ENCODE measurements around the gene ADAMTSL4. TPM values are rescaled to one million over a fixed set of nuclear protein-coding genes. Genes with fewer than 3 reads are reported as not detected.

The ADAMTSL4 gene
- total RNA-seq (2014; rRNA removed; shearing (Covaris generic)) = 0.42 TPM in 1 of 2 replicates, not detected in the other

GRCh38 chr1:150548632-150549495 is at the start of gene ADAMTSL4:
Gene ADAMTSL4, plus strand, starts transcription at chr1:150549408. Its CDS starts 2,881 bp downstream, at chr1:150552289.
- H3K27me3 ChIP-seq (replicated peaks) = no peaks in the 10 kb centered on the region
- no peak within 1 kb of the TSS for H3K27ac ChIP-seq
- H3K9me3 ChIP-seq (replicated peaks) = no peaks in the 10 kb centered on the region
- H3K4me1 ChIP-seq (replicated peaks) = peaks cover 16% of the 10 kb centered on the region
- H3K36me3 ChIP-seq = no peaks in the 10 kb centered on the region
- H3K4me3 ChIP-seq = peak within 1 kb of the TSS; percentile 43
- DNase-seq (ENCODE audit: low read depth in 1 of 2, low spot score in 2 of 2) = peak; percentile 65 to 80

- peaks cover 50% of the 10 kb centered on the region for H3K36me3 ChIP-seq
- H3K27me3 ChIP-seq (replicated peaks) = no peaks in the 10 kb centered on the region
- no peaks in the 10 kb centered on the region for H3K9me3 ChIP-seq (replicated peaks)
These were observed 43.8 kb upstream of the ADAMTSL4 start for GRCh38 chr1:150505431-150505830.

GRCh38 chr1:150507912-150508864 is 41.0 kb upstream of the ADAMTSL4 start, which contains the start of gene ECM1:
Gene ECM1, plus strand, starts transcription at chr1:150508109. Its CDS starts 101 bp downstream, at chr1:150508210.
- Histone ChIP-seq H3K4me3 (peak within 1 kb of the TSS; percentile 32), H3K4me1 (replicated peaks) (peaks cover 20% of the 10 kb centered on the region), H3K27me3 (replicated peaks) (no peaks in the 10 kb centered on the region), H3K36me3 (peaks cover 70% of the 10 kb centered on the region), H3K27ac (peak within 1 kb of the TSS; percentile 66), H3K9me3 (replicated peaks) (no peaks in the 10 kb centered on the region)
- DNase-seq (ENCODE audit: low read depth in 1 of 2, low spot score in 2 of 2) = peak; percentile 76 to 83

More at GRCh38 chr1:150505431-150505830, 43.8 kb upstream of the ADAMTSL4 start:
- Histone ChIP-seq H3K27ac (no peak overlapping the region), H3K4me3 (no peak overlapping the region), H3K4me1 (replicated peaks) (peaks cover 20% of the 10 kb centered on the region)
- DNase-seq (ENCODE audit: low read depth in 1 of 2, low spot score in 2 of 2) = no peak

- peaks cover 20% of the 10 kb centered on the region for H3K4me1 ChIP-seq (replicated peaks)
- H3K27ac ChIP-seq = peak overlapping the region; percentile 66; the same call in 1 of the 2 replicates
- H3K36me3 ChIP-seq = peaks cover 70% of the 10 kb centered on the region
- no peak for DNase-seq (ENCODE audit: low read depth in 1 of 2, low spot score in 2 of 2)
- H3K9me3 ChIP-seq (replicated peaks) = no peaks in the 10 kb centered on the region
- H3K4me3 ChIP-seq = peak overlapping the region; percentile 32
- no peaks in the 10 kb centered on the region for H3K27me3 ChIP-seq (replicated peaks)
These were observed 40.2 kb upstream of the ADAMTSL4 start for GRCh38 chr1:150508982-150509381.

- Histone ChIP-seq H3K27me3 (replicated peaks) (no peaks in the 10 kb centered on the region), H3K36me3 (peaks cover 56% of the 10 kb centered on the region), H3K4me1 (replicated peaks) (peaks cover 33% of the 10 kb centered on the region), H3K9me3 (replicated peaks) (no peaks in the 10 kb centered on the region), H3K4me3 (no peak overlapping the region), H3K27ac (no peak overlapping the region)
- no peak for DNase-seq (ENCODE audit: low read depth in 1 of 2, low spot score in 2 of 2)
These were observed 37.7 kb upstream of the ADAMTSL4 start for GRCh38 chr1:150511551-150511950.

- peaks cover 50% of the 10 kb centered on the region for H3K36me3 ChIP-seq
- H3K9me3 ChIP-seq (replicated peaks) = no peaks in the 10 kb centered on the region
- DNase-seq (ENCODE audit: low read depth in 1 of 2, low spot score in 2 of 2) = no peak
- no peak overlapping the region for H3K4me3 ChIP-seq
- H3K27me3 ChIP-seq (replicated peaks) = no peaks in the 10 kb centered on the region
- peaks cover 35% of the 10 kb centered on the region for H3K4me1 ChIP-seq (replicated peaks)
- no peak overlapping the region for H3K27ac ChIP-seq
These were observed 37.1 kb upstream of the ADAMTSL4 start for GRCh38 chr1:150511985-150512660.

- no peak for DNase-seq (ENCODE audit: low read depth in 1 of 2, low spot score in 2 of 2)
- H3K27me3 ChIP-seq (replicated peaks) = no peaks in the 10 kb centered on the region
- H3K4me1 ChIP-seq (replicated peaks) = peaks cover 30% of the 10 kb centered on the region
These were observed 36.4 kb upstream of the ADAMTSL4 start for GRCh38 chr1:150512846-150513245.

GRCh38 chr1:150513351-150513791 is 35.8 kb upstream of the ADAMTSL4 start:
- Histone ChIP-seq H3K36me3 (peaks cover 45% of the 10 kb centered on the region), H3K27ac (no peak overlapping the region), H3K27me3 (replicated peaks) (no peaks in the 10 kb centered on the region), H3K4me1 (replicated peaks) (peaks cover 25% of the 10 kb centered on the region), H3K9me3 (replicated peaks) (no peaks in the 10 kb centered on the region), H3K4me3 (no peak overlapping the region)
- DNase-seq (ENCODE audit: low read depth in 1 of 2, low spot score in 2 of 2) = no peak

More at GRCh38 chr1:150512846-150513245, 36.4 kb upstream of the ADAMTSL4 start:
- H3K36me3 ChIP-seq = peaks cover 49% of the 10 kb centered on the region
- no peaks in the 10 kb centered on the region for H3K9me3 ChIP-seq (replicated peaks)
- H3K4me3 ChIP-seq = no peak overlapping the region
- no peak overlapping the region for H3K27ac ChIP-seq

GRCh38 chr1:150514260-150514659 is 34.9 kb upstream of the ADAMTSL4 start:
- H3K4me1 ChIP-seq (replicated peaks) = peaks cover 16% of the 10 kb centered on the region
- H3K9me3 ChIP-seq (replicated peaks) = no peaks in the 10 kb centered on the region
- no peaks in the 10 kb centered on the region for H3K27me3 ChIP-seq (replicated peaks)
- no peak for DNase-seq (ENCODE audit: low read depth in 1 of 2, low spot score in 2 of 2)
- H3K27ac ChIP-seq = no peak overlapping the region
- H3K4me3 ChIP-seq = no peak overlapping the region
- peaks cover 42% of the 10 kb centered on the region for H3K36me3 ChIP-seq

GRCh38 chr1:150514913-150515327 is 34.3 kb upstream of the ADAMTSL4 start:
- no peak for DNase-seq (ENCODE audit: low read depth in 1 of 2, low spot score in 2 of 2)
- no peak overlapping the region; the same call in 1 of the 2 replicates for H3K27ac ChIP-seq
- no peaks in the 10 kb centered on the region for H3K9me3 ChIP-seq (replicated peaks)
- peaks cover 35% of the 10 kb centered on the region for H3K36me3 ChIP-seq
- peak overlapping the region; percentile 44 for H3K4me3 ChIP-seq
- H3K27me3 ChIP-seq (replicated peaks) = no peaks in the 10 kb centered on the region
- peaks cover 15% of the 10 kb centered on the region for H3K4me1 ChIP-seq (replicated peaks)

GRCh38 chr1:150515328-150516049 is 33.7 kb upstream of the ADAMTSL4 start, which contains the start of gene FALEC:
Gene FALEC, plus strand, starts transcription at chr1:150515752.
- peak; percentile 96 to 97 for DNase-seq (ENCODE audit: low read depth in 1 of 2, low spot score in 2 of 2)
- H3K36me3 ChIP-seq = peaks cover 30% of the 10 kb centered on the region

GRCh38 chr1:150516050-150516591 is 33.1 kb upstream of the ADAMTSL4 start:
- Histone ChIP-seq H3K4me1 (replicated peaks) (peaks cover 15% of the 10 kb centered on the region), H3K27me3 (replicated peaks) (no peaks in the 10 kb centered on the region), H3K4me3 (peak overlapping the region; percentile 44), H3K36me3 (peaks cover 23% of the 10 kb centered on the region), H3K27ac (no peak overlapping the region), H3K9me3 (replicated peaks) (no peaks in the 10 kb centered on the region)
- DNase-seq (ENCODE audit: low read depth in 1 of 2, low spot score in 2 of 2) = no peak

More at GRCh38 chr1:150515328-150516049, 33.7 kb upstream of the ADAMTSL4 start, which contains the start of gene FALEC:
- no peaks in the 10 kb centered on the region for H3K9me3 ChIP-seq (replicated peaks)
- H3K4me1 ChIP-seq (replicated peaks) = peaks cover 15% of the 10 kb centered on the region
- H3K27ac ChIP-seq = no peak within 1 kb of the TSS; the same call in 1 of the 2 replicates
- H3K27me3 ChIP-seq (replicated peaks) = no peaks in the 10 kb centered on the region
- H3K4me3 ChIP-seq = peak within 1 kb of the TSS; percentile 44

Measured in SJSA1 (cell line).